HEK293 (cell line): ENCODE results near the gene PDLIM7.
A peak's percentile ranks its signal among the peaks of the same experiment; 100 is the strongest.

Source experiments
- FEZF1 ChIP-seq: fragments of 450-650 bp; formaldehyde crosslinking; IDR thresholded peaks from 2 replicates; pipeline ENCODE4 v1.5.1; 2016; ENCODE audit warnings: missing biosample characterization, missing genetic modification characterization
- HOXD13 ChIP-seq: sonication (generic); formaldehyde crosslinking; IDR thresholded peaks from 2 replicates; pipeline ENCODE4 v1.8.0; 2022; ENCODE audit warnings: missing genetic modification reagents, borderline replicate concordance
- PATZ1 ChIP-seq: fragments of 450-650 bp; formaldehyde crosslinking; IDR thresholded peaks from 2 replicates; pipeline ENCODE4 v1.5.1; 2016; ENCODE audit warnings: missing biosample characterization, missing genetic modification characterization
- PRDM4 ChIP-seq: fragments of 450-650 bp; formaldehyde crosslinking; IDR thresholded peaks from 2 replicates; pipeline ENCODE4 v1.5.1; 2017; ENCODE audit warnings: missing biosample characterization, missing genetic modification characterization
- SCRT2 ChIP-seq: fragments of 450-650 bp; formaldehyde crosslinking; IDR thresholded peaks from 2 replicates; pipeline ENCODE4 v1.5.1; 2016; ENCODE audit warnings: missing biosample characterization, missing genetic modification characterization
- SETDB1 ChIP-seq: IDR thresholded peaks from one replicate; pipeline ENCODE4 v1.6.1; 2017; ENCODE audit warnings: mild to moderate bottlenecking, low read length, moderate library complexity, mixed read lengths; ENCODE audit not compliant: insufficient read length
- SP3 ChIP-seq: fragments of 450-650 bp; formaldehyde crosslinking; IDR thresholded peaks from 2 replicates; pipeline ENCODE4 v1.5.1; 2016; ENCODE audit warnings: missing biosample characterization, missing genetic modification characterization
- SP7 ChIP-seq: fragments of 450-650 bp; formaldehyde crosslinking; IDR thresholded peaks from 2 replicates; pipeline ENCODE4 v1.5.1; 2016; ENCODE audit warnings: missing biosample characterization, missing genetic modification characterization
- YY1 ChIP-seq: fragments of 450-650 bp; formaldehyde crosslinking; IDR thresholded peaks from 2 replicates; pipeline ENCODE4 v1.5.1; 2018; ENCODE audit warnings: missing biosample characterization, missing genetic modification characterization
- YY2 ChIP-seq: fragments of 450-650 bp; formaldehyde crosslinking; IDR thresholded peaks from 2 replicates; pipeline ENCODE4 v1.5.1; 2016; ENCODE audit warnings: missing biosample characterization, missing genetic modification characterization
- ZBTB17 ChIP-seq: fragments of 450-650 bp; formaldehyde crosslinking; IDR thresholded peaks from 2 replicates; pipeline ENCODE4 v1.5.1; 2016; ENCODE audit warnings: missing biosample characterization, missing genetic modification characterization
- ZBTB20 ChIP-seq: fragments of 450-650 bp; formaldehyde crosslinking; IDR thresholded peaks from 2 replicates; pipeline ENCODE4 v1.5.1; 2016; ENCODE audit warnings: missing biosample characterization, missing genetic modification characterization
- ZFHX2 ChIP-seq: fragments of 450-650 bp; formaldehyde crosslinking; conservative IDR thresholded peaks from 2 replicates; pipeline ENCODE4 v1.5.1; 2016; ENCODE audit warnings: missing biosample characterization, missing genetic modification characterization
- ZNF10 ChIP-seq: fragments of 450-650 bp; formaldehyde crosslinking; IDR thresholded peaks from 2 replicates; pipeline ENCODE4 v1.5.1; 2017; ENCODE audit warnings: missing biosample characterization, missing genetic modification characterization
- ZNF121 ChIP-seq: fragments of 450-650 bp; formaldehyde crosslinking; IDR thresholded peaks from 2 replicates; pipeline ENCODE4 v1.5.1; 2016; ENCODE audit warnings: missing biosample characterization, missing genetic modification characterization
- ZNF184 ChIP-seq: fragments of 450-650 bp; IDR thresholded peaks from 2 replicates; pipeline ENCODE4 v1.5.1; 2018; ENCODE audit warnings: missing biosample characterization, mild to moderate bottlenecking, missing genetic modification characterization
- ZNF202 ChIP-seq: fragments of 450-650 bp; formaldehyde crosslinking; IDR thresholded peaks from 2 replicates; pipeline ENCODE4 v1.5.1; 2016; ENCODE audit warnings: missing biosample characterization, missing genetic modification characterization, borderline replicate concordance
- ZNF221 ChIP-seq: fragments of 450-650 bp; formaldehyde crosslinking; IDR thresholded peaks from 2 replicates; pipeline ENCODE4 v1.5.1; 2017; ENCODE audit warnings: missing biosample characterization, missing genetic modification characterization, borderline replicate concordance
- ZNF311 ChIP-seq: fragments of 450-650 bp; formaldehyde crosslinking; IDR thresholded peaks from 2 replicates; pipeline ENCODE4 v1.5.1; 2017; ENCODE audit warnings: missing biosample characterization, missing genetic modification characterization, borderline replicate concordance
- ZNF324 ChIP-seq: fragments of 450-650 bp; formaldehyde crosslinking; IDR thresholded peaks from 2 replicates; pipeline ENCODE4 v1.5.1; 2016; ENCODE audit warnings: missing biosample characterization, missing genetic modification characterization
- ZNF394 ChIP-seq: fragments of 450-650 bp; formaldehyde crosslinking; IDR thresholded peaks from 2 replicates; pipeline ENCODE4 v1.5.1; 2016; ENCODE audit warnings: missing biosample characterization, missing genetic modification characterization, mild to moderate bottlenecking, moderate library complexity, borderline replicate concordance
- ZNF473 ChIP-seq: fragments of 450-650 bp; formaldehyde crosslinking; IDR thresholded peaks from 2 replicates; pipeline ENCODE4 v1.5.1; 2017; ENCODE audit warnings: missing biosample characterization, missing genetic modification characterization
- ZNF48 ChIP-seq: fragments of 450-650 bp; formaldehyde crosslinking; IDR thresholded peaks from 2 replicates; pipeline ENCODE4 v1.5.1; 2016; ENCODE audit warnings: missing biosample characterization, missing genetic modification characterization
- ZNF488 ChIP-seq: fragments of 450-650 bp; formaldehyde crosslinking; IDR thresholded peaks from 2 replicates; pipeline ENCODE4 v1.5.1; 2016; ENCODE audit warnings: missing biosample characterization, missing genetic modification characterization
- ZNF513 ChIP-seq: fragments of 450-650 bp; IDR thresholded peaks from 2 replicates; pipeline ENCODE4 v1.5.1; 2018; ENCODE audit warnings: missing biosample characterization, missing genetic modification characterization
- ZNF555 ChIP-seq: fragments of 450-650 bp; formaldehyde crosslinking; conservative IDR thresholded peaks from 2 replicates; pipeline ENCODE4 v1.5.1; 2017; ENCODE audit warnings: missing biosample characterization, mild to moderate bottlenecking, missing genetic modification characterization, inconsistent platforms
- ZNF580 ChIP-seq: fragments of 450-650 bp; formaldehyde crosslinking; IDR thresholded peaks from 2 replicates; pipeline ENCODE4 v1.5.1; 2016; ENCODE audit warnings: missing biosample characterization, missing genetic modification characterization
- ZNF600 ChIP-seq: fragments of 450-650 bp; formaldehyde crosslinking; IDR thresholded peaks from 2 replicates; pipeline ENCODE4 v1.5.1; 2016; ENCODE audit warnings: missing biosample characterization, missing genetic modification characterization
- ZNF624 ChIP-seq: fragments of 450-650 bp; formaldehyde crosslinking; IDR thresholded peaks from 2 replicates; pipeline ENCODE4 v1.5.1; 2017; ENCODE audit warnings: missing biosample characterization, missing genetic modification characterization
- ZNF626 ChIP-seq: fragments of 450-650 bp; sonication (Bioruptor Pico); formaldehyde crosslinking; IDR thresholded peaks from 2 replicates; pipeline ENCODE4 v1.5.1; 2018; ENCODE audit warnings: missing biosample characterization, missing genetic modification characterization, inconsistent platforms
- ZNF791 ChIP-seq: fragments of 450-650 bp; formaldehyde crosslinking; IDR thresholded peaks from 2 replicates; pipeline ENCODE4 v1.5.1; 2016; ENCODE audit warnings: missing biosample characterization, missing genetic modification characterization
- ZNF837 ChIP-seq: fragments of 450-650 bp; formaldehyde crosslinking; IDR thresholded peaks from 2 replicates; pipeline ENCODE4 v1.5.1; 2016; ENCODE audit warnings: missing biosample characterization, missing genetic modification characterization
- ZSCAN16 ChIP-seq: fragments of 450-650 bp; formaldehyde crosslinking; IDR thresholded peaks from 2 replicates; pipeline ENCODE4 v1.5.1; 2016; ENCODE audit warnings: missing biosample characterization, missing genetic modification characterization
- ZSCAN4 ChIP-seq: fragments of 450-650 bp; formaldehyde crosslinking; IDR thresholded peaks from 2 replicates; pipeline ENCODE4 v1.5.1; 2017; ENCODE audit warnings: missing biosample characterization, missing genetic modification characterization

Gene PDLIM7

GRCh38 chr5:177496070-177496726 lies 1.2 kb downstream of the PDLIM7 start (continued):
- TF ChIP-seq PRDM4 (tag by site-specific recombination) (no peak), YY1 (tag by site-specific recombination) (no peak), SCRT2 (no peak), ZNF184 (tag by site-specific recombination) (no peak), ZNF624 (tag by site-specific recombination) (no peak), ZNF311 (tag by site-specific recombination) (no peak), ZNF10 (tag by site-specific recombination) (no peak), ZNF121 (tag by site-specific recombination) (no peak), ZNF202 (tag by site-specific recombination) (no peak), ZBTB17 (tag by site-specific recombination) (peak; percentile 94), ZNF791 (no peak), ZSCAN16 (no peak), ZBTB20 (no peak), ZNF394 (peak; percentile 54; the same call in 1 of the 2 replicates), ZNF513 (no peak), ZNF48 (tag by site-specific recombination) (no peak), ZNF600 (tag by site-specific recombination) (peak; percentile 3; the same call in 1 of the 2 replicates), ZFHX2 (tag by site-specific recombination) (peak; percentile 70), ZNF555 (no peak), ZSCAN4 (tag by site-specific recombination) (no peak), SETDB1 (no peak), ZNF324 (tag by site-specific recombination) (no peak), FEZF1 (tag by site-specific recombination) (no peak), HOXD13 (CRISPR knock-in tag) (no peak), ZNF837 (no peak), ZNF488 (no peak), SP3 (no peak; the same call in 1 of the 2 replicates), ZNF473 (tag by site-specific recombination) (no peak), ZNF626 (tag by site-specific recombination) (no peak), SP7 (tag by site-specific recombination) (no peak), PATZ1 (tag by site-specific recombination) (no peak), ZNF221 (tag by site-specific recombination) (no peak), YY2 (peak; percentile 10; the same call in 1 of the 2 replicates), ZNF580 (tag by site-specific recombination) (no peak)
